HG02938 (cell line): ENCODE measurements around the gene DDX43.
A peak's percentile ranks its signal among the peaks of the same experiment; 100 is the strongest.
"Not testable (repeated sequence)": the region's sequence is repeated elsewhere in the genome, so short reads cannot be mapped to it uniquely, and the experiment has no call there.

Experiments
- ATAC-seq: cut with Tn5 transposase; IDR thresholded peaks from one replicate; pipeline ENCODE4 v1.9.1; 2021; ENCODE audit warnings: mild to moderate bottlenecking, moderate library complexity; ENCODE audit not compliant: unreplicated experiment

DDX43 gene

GRCh38 chr6:73388800-73389512, 5.7 kb upstream of the DDX43 start:
- ATAC-seq, result peak; percentile 69

- no peak for ATAC-seq
Measured at GRCh38 chr6:73389854-73390253, 4.8 kb upstream of the DDX43 start.

- ATAC-seq, result no peak
Measured at GRCh38 chr6:73391675-73392074, 3.0 kb upstream of the DDX43 start.

GRCh38 chr6:73392188-73392587, 2.4 kb upstream of the DDX43 start:
- ATAC-seq, result not testable (repeated sequence)

- no peak for ATAC-seq
Measured at GRCh38 chr6:73393278-73393677, 1.4 kb upstream of the DDX43 start.

GRCh38 chr6:73395875-73396274, 1.2 kb downstream of the DDX43 start:
- no peak for ATAC-seq

- ATAC-seq, result no peak
Measured at GRCh38 chr6:73400656-73401055, 6.0 kb downstream of the DDX43 start.

GRCh38 chr6:73409395-73409794, 14.8 kb downstream of the DDX43 start:
- ATAC-seq, result no peak

GRCh38 chr6:73413102-73413501, 18.5 kb downstream of the DDX43 start:
- no peak for ATAC-seq

- ATAC-seq, result no peak
Measured at GRCh38 chr6:73418081-73418741, 23.6 kb downstream of the DDX43 start.

GRCh38 chr6:73421534-73421933, 26.9 kb downstream of the DDX43 start:
- no peak for ATAC-seq

- no peak for ATAC-seq
Measured at GRCh38 chr6:73435236-73435635, 40.6 kb downstream of the DDX43 start.

- ATAC-seq, result no peak
Measured at GRCh38 chr6:73443555-73443954, 48.9 kb downstream of the DDX43 start.

- ATAC-seq, result peak; percentile 50
Measured at GRCh38 chr6:73451223-73452106, 56.8 kb downstream of the DDX43 start.

GRCh38 chr6:73452107-73452461, 57.5 kb downstream of the DDX43 start, which contains the start of gene CGAS:
CGAS (minus strand) TSS chr6:73452297; CDS start chr6:73452181, 116 bp downstream.
- ATAC-seq, result peak; percentile 57

GRCh38 chr6:73455865-73456629, 61.4 kb downstream of the DDX43 start:
- ATAC-seq, result no peak

GRCh38 chr6:73459474-73459873, 64.8 kb downstream of the DDX43 start:
- not testable (repeated sequence) for ATAC-seq

- no peak for ATAC-seq
Measured at GRCh38 chr6:73460056-73460455, 65.4 kb downstream of the DDX43 start.

- ATAC-seq, result peak; percentile 95
Measured at GRCh38 chr6:73461537-73462350, 67.1 kb downstream of the DDX43 start, which contains the start of gene MTO1. MTO1 (plus strand) TSS chr6:73461737; CDS start chr6:73461855, 118 bp downstream.
